HG03039 (cell line): ENCODE results near the gene B3GNT5.

Experiments
- ATAC-seq: cut with Tn5 transposase; IDR thresholded peaks from one replicate; pipeline ENCODE4 v1.9.1; 2021; ENCODE audit warnings: mild to moderate bottlenecking, moderate library complexity; ENCODE audit not compliant: unreplicated experiment

The B3GNT5 gene, protein sequence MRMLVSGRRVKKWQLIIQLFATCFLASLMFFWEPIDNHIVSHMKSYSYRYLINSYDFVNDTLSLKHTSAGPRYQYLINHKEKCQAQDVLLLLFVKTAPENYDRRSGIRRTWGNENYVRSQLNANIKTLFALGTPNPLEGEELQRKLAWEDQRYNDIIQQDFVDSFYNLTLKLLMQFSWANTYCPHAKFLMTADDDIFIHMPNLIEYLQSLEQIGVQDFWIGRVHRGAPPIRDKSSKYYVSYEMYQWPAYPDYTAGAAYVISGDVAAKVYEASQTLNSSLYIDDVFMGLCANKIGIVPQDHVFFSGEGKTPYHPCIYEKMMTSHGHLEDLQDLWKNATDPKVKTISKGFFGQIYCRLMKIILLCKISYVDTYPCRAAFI

DNA sequence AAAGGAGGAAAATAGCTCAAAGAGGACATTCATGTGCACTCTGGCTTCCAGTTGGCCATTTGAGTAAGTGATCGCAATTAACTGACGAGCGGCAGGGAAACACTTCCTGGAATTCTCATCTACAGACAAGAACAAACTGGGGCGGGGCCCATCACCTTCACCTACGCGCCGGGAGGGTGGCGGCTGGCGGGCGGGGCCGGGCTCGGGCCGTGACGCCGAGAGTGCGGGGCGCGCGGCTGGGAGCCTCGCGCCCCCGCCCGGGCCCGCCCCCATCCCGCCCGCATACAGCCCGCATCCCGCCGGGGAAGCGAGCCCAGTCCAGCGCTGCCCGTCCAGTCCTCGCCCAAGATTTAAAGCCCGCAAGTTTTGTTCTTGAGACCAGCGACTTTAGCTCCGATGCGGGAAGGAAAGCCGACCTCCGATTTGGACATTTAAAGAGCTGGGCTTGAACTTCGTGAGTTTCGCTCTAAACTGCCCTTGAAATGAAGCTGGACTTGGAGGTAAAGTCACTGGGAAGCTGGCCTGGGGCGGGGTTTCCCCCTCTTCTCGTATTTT, at the start of gene B3GNT5:
Gene B3GNT5, plus strand, starts transcription at position 281 of the 555 bp plus-strand sequence. CDS start 16,546 bp downstream, outside the sequence.
- ATAC-seq = no peak

DNA sequence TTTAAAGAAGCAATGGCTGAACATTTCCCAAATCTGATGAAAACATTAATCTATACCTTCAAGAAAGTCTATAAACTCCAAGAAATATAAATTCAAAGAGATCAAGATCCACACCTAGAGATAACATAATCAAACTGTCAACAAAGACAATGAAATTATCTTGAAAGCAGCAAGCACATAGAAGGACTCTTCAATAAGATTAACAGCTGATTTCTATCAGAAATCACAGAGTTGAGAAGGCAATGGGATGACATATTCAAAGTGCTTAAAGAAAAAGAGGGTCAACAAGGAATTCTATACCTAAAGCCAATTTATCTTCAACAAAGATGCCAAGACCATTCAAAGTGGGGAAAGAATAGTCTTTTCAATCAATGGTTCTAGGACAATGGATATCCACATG, 49.4 kb upstream of the B3GNT5 start:
- ATAC-seq = no peak

DNA sequence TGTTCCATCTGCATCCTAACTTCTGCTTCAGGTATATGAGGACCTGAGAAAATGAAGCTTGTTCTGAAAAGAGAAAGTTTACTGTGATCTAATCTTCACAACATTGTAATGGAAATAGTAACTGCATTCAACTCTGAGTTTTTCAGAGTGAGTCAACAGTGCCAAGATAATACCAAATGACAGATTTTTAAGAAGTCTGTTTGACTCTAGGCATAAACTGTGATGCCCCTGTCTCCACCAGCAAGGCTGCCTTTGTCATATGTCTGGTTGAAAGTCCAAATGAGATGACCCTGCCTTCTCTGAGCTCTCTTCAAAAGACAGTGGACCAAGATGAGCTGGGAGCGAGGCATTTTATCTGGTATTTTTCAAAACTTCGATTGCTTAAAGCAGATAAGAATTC, 44.8 kb upstream of the B3GNT5 start:
- ATAC-seq = no peak

DNA sequence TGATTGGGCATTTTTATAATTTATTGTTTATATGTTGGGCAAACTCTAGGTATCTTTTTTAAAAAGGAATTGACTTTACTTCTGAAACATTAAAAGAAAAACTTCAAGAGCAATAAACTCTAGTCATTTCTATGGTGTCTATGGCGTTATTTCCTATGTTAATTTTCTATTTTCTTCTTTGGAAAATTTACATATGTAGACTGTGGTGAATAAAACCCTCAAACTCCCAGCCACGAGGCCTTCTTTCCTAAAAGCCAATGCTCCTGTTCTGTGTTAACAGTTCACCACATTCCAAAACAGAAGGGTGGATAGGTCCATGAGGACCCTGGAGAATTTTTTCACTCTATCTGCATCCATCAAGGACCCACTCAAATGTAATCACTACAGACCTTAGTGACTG, 44.3 kb upstream of the B3GNT5 start:
- no peak for ATAC-seq

DNA sequence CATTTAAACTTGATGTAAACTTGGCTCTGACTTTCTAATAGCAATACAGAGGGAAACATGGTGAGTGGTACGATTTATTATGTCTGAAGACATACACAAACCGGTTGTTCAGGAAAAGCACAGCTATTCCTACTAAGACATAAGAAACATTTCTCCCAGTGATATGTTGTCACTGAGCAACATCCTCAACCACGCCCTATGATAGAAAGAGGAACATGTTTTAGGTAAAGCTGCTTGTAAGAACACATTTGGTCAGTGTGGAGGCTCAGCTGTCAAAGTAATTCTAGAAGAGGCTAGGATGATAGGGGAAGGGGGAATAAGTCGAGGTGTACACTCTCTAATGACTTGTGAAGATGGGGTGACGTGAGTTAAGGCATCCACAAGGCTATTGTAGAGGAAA, 42.7 kb upstream of the B3GNT5 start:
- no peak for ATAC-seq

DNA sequence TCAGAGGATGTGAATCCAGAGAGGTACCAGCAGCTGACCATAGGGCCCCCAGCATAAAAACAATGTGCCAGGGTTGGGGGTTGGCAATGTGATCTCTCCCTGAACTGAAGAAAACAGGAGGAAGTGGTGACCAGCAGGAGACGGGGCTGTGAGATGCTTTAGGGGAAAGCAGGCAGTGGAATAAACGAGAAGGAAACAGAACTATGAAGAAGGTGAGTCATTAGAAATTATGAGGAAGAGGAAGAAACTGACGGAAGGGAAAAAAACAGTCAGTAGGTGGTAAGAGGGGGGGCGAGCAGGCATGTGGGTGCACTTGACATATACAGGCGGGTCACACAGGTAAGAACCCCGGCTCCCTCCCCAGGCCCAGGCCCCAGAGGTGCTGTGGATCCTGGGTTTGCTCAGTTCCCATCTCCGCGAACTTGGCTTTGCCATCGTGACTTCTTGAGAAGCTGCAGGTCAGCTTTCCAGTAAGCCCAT, 42.2 kb upstream of the B3GNT5 start:
- no peak for ATAC-seq

DNA sequence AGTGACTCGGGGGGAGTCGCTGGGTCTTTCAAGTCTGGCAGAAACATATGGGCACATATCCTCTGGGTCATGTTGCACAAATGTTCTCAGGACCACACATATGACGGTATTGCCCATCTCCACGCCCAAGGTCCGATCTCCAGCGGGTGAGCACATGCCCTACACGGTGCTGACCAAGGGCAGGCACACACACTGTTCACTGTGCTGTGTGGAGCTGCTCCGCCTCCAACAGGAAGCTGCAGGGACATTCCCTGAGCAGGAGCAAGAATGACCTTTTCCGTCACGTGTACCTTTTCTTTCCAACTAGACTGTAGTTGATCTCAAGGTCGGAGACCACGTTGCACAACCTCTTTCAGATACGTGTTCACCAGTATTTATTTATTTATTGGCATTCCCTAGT, 41.7 kb upstream of the B3GNT5 start:
- ATAC-seq = no peak

DNA sequence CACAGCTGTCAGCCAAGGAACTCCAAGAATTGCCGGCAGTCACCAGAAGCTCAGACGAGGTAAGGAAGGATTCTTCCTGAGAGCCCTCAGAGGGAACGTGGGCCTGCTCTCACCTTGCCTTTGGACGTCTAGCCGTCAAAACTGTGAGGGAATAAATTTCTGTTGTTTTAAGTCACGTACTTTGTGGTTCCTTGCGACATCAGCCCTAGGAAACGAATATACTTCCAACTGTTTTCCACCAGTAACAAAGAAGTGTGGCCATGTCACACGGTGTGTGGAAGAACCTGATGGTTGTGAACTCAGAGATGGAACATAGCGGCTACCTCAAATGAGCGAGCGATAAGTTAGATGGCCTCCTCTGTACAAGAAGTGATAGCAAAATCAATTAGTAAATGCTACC, 41.0 kb upstream of the B3GNT5 start:
- no peak for ATAC-seq

DNA sequence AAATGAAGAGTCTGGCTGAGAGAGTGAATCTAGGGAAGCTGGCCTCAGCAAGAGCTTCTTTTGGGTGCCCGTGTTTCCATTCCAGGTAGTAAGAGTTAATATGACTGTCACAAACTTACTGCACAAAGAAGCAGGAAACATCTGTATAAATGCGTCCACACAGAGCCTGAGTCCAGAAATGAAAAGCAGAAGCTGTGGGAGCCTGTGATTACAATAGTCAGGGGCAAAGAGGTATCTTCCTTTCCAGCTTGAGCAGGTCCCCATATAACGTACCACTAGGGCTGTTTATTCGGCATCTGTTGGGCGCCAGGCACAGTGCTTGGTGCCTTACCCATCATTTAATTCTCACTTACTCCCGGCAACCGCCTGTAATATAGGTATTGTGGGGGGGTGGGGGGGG, 40.5 kb upstream of the B3GNT5 start:
- ATAC-seq = no peak

DNA sequence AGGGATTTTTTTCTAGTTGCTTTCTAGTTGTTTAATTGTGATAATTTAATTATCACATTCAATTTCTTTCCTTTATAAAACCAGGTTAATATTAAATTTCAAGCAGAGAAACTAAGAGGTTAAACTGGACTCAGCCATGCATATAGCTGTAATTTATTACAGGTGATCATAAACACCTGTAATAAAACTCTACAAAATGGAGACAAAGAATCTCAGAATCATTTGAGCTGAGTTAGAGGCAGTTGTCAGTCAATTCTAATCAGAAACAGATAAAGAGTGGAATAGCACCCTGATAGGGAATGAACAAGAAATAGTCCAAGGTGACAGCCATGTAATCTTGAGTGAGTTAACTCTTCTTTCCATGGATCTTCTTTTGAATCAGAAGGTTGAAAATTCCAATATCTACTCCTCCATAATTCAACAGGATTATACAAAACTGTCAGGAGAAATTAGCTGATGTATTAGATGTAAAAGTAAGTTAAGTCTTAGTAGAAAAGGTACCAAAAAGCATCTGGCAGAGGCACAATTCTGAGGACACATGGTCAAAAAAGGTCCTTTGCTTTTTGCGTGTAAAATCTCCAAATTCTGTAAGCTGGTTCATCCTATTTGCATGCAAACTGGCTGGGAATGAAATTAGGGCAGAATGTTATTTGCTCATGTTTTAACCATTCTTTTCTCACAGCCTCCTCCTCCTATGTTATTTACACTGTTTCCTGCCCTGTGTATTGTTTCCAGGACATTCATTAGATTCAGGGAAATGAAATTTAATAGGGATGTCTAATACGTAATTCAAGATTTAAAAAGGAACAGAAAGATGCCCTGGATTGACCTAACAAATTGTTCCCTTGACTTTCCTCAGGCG, 39.4 kb upstream of the B3GNT5 start:
- ATAC-seq = no peak

DNA sequence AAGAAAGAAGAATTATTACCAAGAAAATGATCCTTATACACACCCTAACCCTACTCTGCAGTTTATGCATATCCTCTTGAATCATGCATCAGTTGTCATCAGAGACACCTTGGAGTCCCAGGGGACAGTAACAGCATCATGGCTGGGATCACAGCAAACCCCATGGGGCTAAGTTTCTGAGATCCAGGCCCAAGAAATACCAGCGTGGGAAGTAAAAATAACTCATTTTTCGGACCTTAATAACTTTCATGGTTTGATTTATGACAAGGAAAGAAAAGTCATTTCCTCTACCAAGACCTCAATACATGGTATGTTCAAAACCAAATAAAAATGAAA, 38.8 kb upstream of the B3GNT5 start:
- ATAC-seq = no peak

DNA sequence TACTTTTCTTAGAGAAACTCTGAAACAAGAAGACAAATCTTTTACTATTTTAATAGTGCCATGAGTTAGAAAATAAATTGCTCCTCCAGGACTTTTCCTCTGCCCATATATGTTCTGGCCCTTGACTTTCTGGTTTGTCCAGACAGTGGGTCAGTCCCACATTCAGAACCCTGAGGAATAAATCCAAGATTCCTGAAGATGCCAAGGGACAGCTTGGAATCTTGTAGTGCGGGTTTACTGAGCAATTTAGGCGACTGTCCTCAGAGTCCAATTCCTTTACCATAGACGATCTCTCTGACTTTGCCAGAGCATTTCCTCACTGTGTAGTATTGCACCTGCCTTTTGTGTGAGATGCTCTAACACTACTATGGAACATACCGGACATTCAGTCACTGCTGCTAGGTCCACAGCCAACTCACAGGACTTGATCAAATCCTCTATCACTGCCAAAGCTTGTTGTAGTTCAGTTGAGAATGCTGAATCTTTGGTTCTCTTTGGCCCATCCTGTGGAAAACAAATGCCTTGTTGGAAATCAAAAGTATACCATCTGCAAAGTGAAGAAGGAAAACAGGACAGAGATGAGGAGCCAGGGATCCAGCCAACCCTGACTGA, 37.4 kb upstream of the B3GNT5 start:
- no peak for ATAC-seq

DNA sequence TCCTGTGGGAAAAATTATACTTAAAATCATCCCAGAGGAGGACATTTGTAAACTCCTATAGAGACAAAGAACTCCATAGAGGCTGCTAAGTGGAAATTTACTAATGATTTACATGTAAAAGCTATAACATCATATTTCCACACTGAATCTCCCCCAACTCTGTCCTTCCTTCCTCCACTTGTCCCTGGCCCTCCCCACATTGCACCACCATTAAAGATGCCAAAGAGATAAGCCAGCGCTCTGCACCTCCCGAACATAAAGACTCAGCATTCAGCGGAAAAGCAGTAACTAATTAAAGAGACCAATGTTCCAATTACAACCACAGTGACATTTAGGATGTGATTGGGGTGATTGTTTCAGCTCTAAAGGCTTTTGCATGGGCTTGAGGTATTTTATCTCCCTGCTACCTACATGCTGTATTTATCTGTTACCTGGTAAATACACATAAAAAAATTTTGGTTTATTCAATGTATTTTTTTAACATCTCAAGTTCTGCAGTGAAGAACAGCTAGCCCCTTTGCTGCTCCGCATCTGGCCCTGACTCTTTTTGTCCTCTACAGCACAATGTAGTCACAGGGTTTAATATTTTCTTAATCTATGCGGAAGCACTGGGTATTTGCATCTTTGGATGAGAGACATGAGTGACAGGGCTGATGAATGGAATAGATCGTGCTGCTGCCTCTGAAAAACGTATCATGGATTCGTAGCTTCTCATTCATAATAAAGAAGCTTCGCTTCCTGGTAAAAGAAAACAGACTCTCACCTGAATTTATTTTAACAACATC, 35.3 kb upstream of the B3GNT5 start:
- no peak for ATAC-seq

DNA sequence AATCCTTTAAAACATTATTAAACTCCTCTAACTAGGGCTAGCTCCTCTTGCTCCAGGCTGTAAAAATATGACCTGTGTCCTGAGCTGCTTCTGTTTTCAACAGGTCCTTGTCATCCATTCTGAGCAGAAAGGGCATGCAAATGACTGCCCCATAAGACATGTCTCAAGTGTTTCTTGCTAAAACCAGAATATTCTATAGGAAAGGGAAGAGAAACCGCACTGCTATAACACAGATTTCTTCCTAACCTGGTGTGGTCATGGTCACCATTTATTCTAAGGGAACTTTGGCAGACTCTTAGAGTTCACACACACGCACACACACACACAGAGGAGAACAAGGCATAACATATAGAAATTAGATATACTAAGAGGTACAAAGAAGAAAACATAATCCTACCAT, 34.2 kb upstream of the B3GNT5 start:
- ATAC-seq = no peak

DNA sequence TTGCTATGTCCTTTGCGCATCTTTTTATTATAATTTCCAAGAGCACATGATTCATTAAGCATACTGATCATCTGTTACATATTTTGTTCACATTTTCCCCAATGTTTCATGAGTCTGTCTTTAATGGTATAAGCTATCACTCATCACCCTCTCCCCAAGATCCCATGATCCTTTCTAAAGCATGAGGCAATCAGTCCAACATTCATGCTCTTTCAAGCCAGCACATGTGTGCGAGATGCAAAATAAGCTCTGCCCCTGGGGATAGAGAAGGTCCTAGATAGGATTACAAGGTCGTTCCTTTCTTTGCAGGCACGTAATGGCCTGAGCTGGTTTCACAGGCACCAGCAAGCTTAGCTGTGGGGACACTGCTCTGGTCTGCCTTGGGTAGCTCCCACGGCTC, 32.2 kb upstream of the B3GNT5 start:
- ATAC-seq = no peak

DNA sequence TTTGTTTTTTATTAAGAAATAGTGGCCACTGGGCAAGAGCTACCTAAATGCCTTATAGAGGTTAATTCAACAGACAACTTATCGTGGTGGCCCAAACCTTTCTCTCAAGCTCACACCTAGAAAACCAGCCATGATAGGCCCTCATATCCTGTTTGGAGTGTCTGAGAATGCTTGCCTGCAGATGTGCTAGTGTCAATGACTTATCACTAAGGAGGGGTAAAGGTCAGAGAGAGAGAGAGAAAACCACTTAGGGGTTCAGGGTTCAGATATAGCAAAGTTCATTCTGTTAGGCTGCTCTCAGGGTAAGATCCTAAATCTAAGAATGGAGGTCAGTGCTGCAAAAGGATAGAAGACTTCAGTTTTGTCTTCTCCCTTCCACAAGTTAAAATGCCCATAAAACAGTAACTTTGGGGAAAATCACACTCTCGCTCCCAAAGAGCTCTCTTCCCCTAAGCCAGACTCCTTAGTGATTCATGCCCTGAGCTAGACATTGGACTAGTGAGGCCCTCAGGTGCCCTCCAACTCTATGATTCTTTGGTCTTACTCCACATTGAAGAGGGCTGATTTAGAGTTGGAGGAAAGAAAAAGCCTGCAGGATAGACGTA, 30.3 kb upstream of the B3GNT5 start:
- ATAC-seq = no peak

DNA sequence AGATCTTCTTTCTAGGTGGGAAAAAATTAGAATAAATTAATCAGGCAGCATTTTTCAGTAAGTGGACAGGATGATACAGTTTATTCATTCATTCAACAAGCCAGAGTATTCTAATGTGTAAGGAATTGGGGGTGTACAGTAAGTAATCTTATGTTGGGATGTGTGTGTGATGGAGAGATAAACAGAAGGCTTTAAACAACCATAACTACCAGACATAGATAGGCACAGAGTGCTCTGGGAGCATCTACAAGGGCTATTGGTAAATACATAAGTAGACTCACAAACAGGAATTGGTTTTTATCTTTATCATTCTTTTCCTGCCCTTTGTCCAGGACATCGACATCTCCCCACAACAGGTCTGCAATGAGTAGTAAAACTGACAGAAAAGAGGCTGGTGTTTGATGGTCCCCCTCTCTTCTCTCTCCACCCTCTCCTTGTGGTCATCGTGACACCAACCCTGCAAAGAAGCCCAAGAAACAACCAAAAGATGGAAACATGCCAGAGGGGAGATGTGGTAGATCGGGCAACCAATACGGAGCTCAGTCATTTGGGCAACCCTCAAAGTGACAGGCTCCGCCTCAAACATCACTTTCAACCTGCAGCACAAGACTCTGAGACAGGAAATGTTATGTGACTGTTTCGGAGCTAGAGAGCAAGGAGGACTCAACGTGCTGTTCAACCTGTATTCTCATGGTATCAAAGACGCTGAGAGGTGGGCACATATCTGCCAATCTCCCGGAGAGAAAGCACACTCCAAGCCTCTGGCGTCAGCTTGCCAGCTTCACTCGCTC, 28.7 kb upstream of the B3GNT5 start:
- no peak for ATAC-seq

DNA sequence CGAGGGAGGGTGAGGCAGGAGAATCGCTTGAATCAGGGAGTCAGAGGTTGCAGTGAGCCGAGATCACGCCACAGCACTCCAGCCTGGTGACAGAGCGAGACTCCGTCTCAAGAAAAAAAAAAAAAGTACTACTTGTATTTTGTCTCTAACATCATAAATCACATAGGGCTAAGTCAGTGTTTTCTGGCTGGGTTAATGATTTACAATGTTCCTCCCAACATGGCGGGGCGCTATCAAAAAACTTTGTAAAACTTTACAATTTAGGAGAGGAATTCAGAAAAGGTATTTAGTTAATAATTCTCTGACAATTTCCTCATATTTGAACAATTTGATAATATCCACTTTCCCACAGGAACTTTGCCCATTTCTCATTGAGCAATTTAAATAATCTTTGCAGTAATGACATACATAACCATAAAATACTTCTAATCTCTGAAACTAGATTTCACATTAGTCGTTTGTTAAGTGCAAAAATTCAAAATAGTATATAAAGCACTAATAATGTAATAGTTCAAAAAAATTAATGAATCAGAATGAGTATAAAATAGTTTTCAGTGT, 26.6 kb upstream of the B3GNT5 start:
- no peak for ATAC-seq

DNA sequence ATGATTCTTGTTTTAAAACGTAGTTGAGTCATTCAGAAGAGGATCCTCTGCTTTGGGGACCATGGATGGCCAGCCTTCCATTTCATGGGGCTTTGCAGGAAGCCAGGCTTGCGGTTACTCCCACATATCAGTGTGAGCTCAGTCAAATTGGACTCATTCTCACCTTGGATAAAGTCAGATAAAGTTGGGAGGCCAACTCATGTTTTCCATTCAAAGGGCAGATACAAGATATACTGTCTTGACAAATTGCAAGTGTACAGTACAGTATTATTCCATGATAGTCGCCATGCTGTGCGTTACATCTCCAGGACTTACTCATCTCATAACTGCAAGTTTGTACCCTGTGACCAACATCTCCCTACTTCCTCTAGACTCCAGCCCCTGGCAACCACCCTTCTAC, 25.5 kb upstream of the B3GNT5 start:
- ATAC-seq = no peak
